ENCODE data around the gene KIN.

GRCh38 chr10:7833210-7833609 is 45.4 kb upstream of the KIN start:
- TF ChIP-seq, protein P1, sequence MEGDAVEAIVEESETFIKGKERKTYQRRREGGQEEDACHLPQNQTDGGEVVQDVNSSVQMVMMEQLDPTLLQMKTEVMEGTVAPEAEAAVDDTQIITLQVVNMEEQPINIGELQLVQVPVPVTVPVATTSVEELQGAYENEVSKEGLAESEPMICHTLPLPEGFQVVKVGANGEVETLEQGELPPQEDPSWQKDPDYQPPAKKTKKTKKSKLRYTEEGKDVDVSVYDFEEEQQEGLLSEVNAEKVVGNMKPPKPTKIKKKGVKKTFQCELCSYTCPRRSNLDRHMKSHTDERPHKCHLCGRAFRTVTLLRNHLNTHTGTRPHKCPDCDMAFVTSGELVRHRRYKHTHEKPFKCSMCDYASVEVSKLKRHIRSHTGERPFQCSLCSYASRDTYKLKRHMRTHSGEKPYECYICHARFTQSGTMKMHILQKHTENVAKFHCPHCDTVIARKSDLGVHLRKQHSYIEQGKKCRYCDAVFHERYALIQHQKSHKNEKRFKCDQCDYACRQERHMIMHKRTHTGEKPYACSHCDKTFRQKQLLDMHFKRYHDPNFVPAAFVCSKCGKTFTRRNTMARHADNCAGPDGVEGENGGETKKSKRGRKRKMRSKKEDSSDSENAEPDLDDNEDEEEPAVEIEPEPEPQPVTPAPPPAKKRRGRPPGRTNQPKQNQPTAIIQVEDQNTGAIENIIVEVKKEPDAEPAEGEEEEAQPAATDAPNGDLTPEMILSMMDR (IDR thresholded peaks at IDR 0.05), result no peak
- TF ChIP-seq CHD2 (IDR thresholded peaks at IDR 0.05; ENCODE audit: low read length, partially characterized antibody), result no peak
- TF ChIP-seq POLR2A (IDR thresholded peaks at IDR 0.05; ENCODE audit: low read length), result no peak
- TF ChIP-seq, protein P2, sequence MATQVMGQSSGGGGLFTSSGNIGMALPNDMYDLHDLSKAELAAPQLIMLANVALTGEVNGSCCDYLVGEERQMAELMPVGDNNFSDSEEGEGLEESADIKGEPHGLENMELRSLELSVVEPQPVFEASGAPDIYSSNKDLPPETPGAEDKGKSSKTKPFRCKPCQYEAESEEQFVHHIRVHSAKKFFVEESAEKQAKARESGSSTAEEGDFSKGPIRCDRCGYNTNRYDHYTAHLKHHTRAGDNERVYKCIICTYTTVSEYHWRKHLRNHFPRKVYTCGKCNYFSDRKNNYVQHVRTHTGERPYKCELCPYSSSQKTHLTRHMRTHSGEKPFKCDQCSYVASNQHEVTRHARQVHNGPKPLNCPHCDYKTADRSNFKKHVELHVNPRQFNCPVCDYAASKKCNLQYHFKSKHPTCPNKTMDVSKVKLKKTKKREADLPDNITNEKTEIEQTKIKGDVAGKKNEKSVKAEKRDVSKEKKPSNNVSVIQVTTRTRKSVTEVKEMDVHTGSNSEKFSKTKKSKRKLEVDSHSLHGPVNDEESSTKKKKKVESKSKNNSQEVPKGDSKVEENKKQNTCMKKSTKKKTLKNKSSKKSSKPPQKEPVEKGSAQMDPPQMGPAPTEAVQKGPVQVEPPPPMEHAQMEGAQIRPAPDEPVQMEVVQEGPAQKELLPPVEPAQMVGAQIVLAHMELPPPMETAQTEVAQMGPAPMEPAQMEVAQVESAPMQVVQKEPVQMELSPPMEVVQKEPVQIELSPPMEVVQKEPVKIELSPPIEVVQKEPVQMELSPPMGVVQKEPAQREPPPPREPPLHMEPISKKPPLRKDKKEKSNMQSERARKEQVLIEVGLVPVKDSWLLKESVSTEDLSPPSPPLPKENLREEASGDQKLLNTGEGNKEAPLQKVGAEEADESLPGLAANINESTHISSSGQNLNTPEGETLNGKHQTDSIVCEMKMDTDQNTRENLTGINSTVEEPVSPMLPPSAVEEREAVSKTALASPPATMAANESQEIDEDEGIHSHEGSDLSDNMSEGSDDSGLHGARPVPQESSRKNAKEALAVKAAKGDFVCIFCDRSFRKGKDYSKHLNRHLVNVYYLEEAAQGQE (IDR thresholded peaks at IDR 0.05), result no peak
- no peak for TF ChIP-seq TP53 (CRISPR knock-in tag; IDR thresholded peaks at IDR 0.05)
- TF ChIP-seq, protein P3, sequence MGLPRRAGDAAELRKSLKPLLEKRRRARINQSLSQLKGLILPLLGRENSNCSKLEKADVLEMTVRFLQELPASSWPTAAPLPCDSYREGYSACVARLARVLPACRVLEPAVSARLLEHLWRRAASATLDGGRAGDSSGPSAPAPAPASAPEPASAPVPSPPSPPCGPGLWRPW (IDR thresholded peaks at IDR 0.05), result no peak
- no peak for TF ChIP-seq EP300 (IDR thresholded peaks at IDR 0.05)
- no peak for TF ChIP-seq HDAC2 (IDR thresholded peaks at IDR 0.05)
- TF ChIP-seq EHF (CRISPR knock-in tag; IDR thresholded peaks at IDR 0.05), result no peak
- no peak for TF ChIP-seq BHLHE40 (IDR thresholded peaks at IDR 0.05; ENCODE audit: low read depth, low read length)
- no peak for TF ChIP-seq ELK1 (IDR thresholded peaks at IDR 0.05; ENCODE audit: low read depth, low read length)
- TF ChIP-seq, protein P4, sequence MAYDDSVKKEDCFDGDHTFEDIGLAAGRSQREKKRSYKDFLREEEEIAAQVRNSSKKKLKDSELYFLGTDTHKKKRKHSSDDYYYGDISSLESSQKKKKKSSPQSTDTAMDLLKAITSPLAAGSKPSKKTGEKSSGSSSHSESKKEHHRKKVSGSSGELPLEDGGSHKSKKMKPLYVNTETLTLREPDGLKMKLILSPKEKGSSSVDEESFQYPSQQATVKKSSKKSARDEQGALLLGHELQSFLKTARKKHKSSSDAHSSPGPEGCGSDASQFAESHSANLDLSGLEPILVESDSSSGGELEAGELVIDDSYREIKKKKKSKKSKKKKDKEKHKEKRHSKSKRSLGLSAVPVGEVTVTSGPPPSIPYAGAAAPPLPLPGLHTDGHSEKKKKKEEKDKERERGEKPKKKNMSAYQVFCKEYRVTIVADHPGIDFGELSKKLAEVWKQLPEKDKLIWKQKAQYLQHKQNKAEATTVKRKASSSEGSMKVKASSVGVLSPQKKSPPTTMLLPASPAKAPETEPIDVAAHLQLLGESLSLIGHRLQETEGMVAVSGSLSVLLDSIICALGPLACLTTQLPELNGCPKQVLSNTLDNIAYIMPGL (CRISPR knock-in tag; IDR thresholded peaks at IDR 0.05; ENCODE audit: borderline replicate concordance), result no peak
- TF ChIP-seq PBX3 (IDR thresholded peaks at IDR 0.05), result no peak
- TF ChIP-seq MAX (IDR thresholded peaks at IDR 0.05), result no peak
